GM19395 (cell line): ENCODE measurements around the gene LRRC14B.
"Not testable (repeated sequence)": the region's sequence is repeated elsewhere in the genome, so short reads cannot be mapped to it uniquely, and the experiment has no call there.

Experiments used
- ATAC-seq: cut with Tn5 transposase; IDR thresholded peaks from one replicate; pipeline ENCODE4 v1.9.1; 2021; ENCODE audit warnings: mild to moderate bottlenecking, moderate library complexity; ENCODE audit not compliant: unreplicated experiment

LRRC14B gene

DNA sequence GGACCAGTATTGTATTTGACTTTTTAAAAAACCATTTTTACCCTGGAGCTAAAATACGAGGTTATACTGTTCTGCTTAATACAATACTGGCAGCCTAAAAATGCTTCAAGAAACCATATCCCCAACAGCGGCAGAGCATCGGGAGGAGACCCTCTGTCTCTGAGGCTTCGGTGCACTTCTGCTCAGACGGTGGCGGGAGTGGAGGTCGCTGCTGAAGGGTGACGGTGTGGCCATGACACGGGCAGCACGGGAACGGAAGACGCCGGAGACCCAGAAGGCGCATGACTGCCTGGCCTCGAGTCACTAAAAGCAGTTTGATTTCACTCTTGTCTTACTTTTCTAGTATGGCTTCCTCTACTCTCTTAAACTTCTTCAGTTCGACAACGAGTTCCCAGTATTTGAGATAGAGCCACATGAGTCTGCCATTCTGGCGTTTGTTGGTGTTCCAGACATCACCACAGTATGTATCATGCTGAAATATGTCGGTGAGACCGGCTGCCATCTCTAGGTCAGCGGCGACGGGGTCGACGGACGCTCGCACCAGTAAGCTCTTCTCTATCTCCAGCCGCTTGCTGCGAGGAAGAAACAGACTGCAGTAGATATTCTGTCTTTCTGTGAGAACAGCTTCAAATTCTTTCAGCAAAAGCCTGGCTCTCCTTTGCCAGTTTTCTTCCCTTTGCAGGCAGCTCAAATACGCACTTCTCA, 13.8 kb downstream of the LRRC14B start:
- ATAC-seq, result no peak

DNA sequence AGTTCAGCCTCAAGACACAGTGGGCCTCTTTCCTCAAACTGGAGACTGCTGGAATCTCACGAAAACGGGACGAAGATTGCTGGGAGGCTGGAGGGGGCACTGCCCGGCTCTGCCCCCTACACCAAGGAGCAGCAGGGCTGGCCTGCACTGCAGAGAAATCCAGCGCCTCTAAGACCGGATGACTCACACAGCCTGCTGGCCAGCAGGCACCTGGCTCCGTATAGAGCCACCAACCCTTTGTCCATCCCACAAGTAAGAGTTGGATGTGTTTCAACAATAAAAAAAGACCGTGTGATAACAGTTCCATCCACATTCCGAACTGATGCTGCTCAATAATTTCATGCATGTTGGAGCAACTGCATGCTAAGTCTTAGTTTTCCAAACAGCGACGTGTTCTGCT, 15.1 kb downstream of the LRRC14B start:
- ATAC-seq, result no peak

GRCh38 chr5:206927-207536, 15.7 kb downstream of the LRRC14B start:
- no peak for ATAC-seq

DNA sequence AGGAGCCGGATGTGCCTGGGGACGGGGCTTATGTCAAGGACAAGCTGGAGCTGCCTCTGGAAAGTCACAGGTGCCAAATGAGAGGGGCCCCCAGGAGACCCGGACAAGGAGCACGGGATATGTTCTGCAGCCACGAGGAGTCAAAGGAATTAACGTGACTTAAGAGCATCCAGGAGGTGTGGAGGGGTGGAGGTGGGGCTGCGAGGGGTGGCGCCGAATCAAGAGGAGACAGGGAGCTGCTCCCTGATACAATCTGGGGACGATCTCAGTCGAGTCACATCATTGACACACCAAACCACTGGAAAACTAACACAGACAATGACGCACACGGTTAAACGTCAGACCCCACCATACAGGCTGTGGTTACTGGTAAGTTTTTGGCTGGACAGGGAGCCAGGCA, 16.3 kb downstream of the LRRC14B start:
- no peak for ATAC-seq

DNA sequence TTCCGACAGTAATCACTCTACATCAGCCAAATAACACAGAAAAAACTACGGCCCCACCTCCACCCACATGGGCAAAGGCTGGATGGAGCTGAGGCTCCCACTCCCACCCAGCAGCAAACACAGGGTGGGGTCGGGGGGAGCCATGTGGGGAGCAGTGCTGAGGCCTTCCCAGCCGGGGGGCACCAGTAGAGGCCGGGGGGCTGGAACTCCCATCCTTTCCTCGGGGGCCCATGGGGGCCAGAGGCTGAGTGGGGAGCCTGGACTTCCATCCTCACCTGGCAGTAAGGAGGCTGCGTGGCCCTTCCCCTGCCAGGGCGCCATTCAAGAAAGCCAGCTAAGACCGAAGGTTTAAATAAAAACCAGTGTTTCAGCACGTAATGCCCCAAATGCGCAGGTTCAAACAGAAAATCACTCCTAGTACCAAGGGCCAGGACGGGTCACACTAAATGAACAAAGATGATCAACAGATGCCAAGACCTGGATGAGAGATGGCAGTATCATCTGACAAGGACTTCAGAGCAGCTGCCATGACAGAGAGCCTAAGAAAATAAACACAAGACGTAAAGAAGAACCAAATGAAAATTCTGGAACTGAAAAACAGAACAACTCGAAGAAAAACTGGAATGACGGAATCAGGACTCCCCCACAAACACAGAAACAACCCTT, 17.3 kb downstream of the LRRC14B start:
- no peak for ATAC-seq

DNA sequence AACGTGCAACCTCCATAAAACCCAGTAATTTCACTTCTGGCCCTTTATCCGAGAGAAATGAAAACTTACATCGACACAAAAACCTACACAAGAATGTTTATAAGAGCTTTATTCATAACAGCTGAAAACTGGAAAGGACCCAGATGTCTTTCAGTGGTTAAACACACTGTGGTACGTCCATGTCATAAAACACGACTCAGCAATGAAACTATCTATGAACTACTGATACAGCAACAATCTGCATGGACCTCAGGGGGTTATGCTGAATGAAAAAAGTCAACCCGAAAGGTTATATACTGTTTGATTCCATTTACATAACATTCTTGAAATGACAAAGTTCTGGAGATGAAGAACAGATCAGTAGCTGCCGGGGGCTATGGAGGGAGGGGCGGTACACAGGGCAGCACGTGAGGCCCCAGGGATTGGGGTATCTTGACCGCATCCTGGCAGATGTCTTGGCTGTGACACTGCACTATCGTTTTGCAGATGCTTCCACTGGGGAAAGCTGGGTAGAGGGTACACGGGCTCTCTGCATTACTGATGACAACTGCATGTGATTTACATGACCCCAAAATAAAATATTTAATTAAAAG, 22.6 kb downstream of the LRRC14B start:
- no peak for ATAC-seq

GRCh38 chr5:215256-215655, 24.0 kb downstream of the LRRC14B start:
- ATAC-seq, result not testable (repeated sequence)

- ATAC-seq, result not testable (repeated sequence)
Observed at GRCh38 chr5:216076-216475, 24.8 kb downstream of the LRRC14B start.

GRCh38 chr5:217494-218456, 26.5 kb downstream of the LRRC14B start, which contains the start of the genes CCDC127 and SDHA:
CCDC127 (minus strand) TSS chr5:218153; CDS start chr5:216849, 1,304 bp downstream.
SDHA (plus strand) TSS chr5:218320; CDS start chr5:218356, 36 bp downstream.
- peak; percentile 68 for ATAC-seq

DNA sequence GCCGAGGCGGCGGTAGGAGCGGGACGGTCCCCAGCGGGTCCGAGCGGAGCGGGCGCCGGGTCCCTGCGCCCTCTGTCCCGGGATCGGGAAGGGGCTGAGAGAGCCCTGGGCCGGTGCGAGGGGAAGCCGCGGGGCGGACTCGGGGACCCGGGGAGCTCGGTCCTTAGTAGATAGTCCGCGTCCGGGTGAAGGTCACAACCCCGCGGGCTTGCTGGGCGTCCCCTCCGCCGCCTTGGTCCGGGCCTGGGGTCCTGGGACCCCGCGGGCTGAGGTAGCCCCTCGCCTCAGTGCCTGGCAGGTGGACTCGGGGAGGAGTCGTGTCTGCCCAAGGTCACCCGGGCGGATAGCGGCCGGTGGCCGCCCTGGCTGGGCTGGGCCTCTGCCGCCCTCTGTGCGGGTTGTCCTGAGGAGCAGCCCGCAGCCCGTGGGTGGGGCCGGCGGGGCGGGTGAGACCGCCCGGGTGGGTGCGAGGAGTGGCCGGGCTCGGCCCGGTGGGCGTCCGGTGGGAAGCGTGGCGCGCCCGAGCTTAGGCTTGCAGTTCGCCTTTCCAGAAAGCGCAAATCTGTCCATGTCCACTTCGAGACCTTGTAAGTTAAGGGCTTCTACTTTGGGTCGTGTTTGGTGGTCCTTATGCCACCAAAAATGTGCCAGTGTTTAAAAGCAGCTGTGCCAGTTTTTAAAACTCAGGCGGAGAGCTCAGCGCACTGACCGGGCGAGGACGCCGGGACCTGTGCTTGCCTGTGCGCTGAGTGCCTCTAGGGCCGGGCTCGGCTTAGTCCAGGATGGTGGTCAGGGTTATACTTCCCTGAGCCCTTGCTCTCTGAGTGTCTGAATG, 27.4 kb downstream of the LRRC14B start:
- ATAC-seq, result peak; percentile 40

- ATAC-seq, result no peak
Observed at GRCh38 chr5:219460-219863, 28.2 kb downstream of the LRRC14B start.

DNA sequence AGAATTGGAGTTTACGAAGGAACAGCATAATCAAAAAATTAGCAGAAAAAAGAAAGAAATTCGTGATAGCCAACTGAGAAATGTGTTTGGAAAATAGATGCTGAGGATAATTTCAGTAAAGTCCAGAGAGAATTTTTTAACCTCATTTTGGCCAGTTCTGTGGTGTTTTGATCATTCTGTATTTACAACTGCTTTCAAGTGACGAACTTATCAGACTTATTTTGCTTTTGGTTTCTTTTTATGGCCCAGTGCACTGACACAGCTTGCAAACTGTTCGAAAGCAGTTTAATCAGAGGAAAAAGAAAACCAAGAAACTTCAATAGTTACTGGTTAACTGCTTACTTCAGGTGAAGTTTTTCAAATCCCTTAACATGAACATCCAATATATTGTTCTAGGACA, 28.7 kb downstream of the LRRC14B start:
- peak; percentile 37 for ATAC-seq

- not testable (repeated sequence) for ATAC-seq
Observed at GRCh38 chr5:222951-223715, 31.8 kb downstream of the LRRC14B start.

DNA sequence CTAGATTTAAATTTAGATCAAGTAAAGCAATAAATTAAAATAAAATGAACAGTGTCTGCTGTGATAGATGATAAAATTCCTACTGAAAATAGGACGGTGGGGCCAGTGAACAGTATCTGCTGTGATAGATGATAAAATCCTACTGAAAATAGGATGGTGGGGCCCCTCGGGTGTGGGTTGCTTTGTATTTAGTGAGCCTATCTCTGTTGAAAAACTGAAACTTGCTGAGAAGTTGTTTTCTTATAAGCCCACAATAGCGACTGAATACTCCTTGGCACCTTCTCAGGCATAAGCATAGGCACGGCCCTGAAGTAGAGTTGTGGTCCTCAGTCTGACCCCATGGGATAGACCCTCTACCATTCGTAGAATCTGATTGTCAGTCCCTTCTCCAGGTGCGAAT, 32.5 kb downstream of the LRRC14B start:
- ATAC-seq, result no peak

DNA sequence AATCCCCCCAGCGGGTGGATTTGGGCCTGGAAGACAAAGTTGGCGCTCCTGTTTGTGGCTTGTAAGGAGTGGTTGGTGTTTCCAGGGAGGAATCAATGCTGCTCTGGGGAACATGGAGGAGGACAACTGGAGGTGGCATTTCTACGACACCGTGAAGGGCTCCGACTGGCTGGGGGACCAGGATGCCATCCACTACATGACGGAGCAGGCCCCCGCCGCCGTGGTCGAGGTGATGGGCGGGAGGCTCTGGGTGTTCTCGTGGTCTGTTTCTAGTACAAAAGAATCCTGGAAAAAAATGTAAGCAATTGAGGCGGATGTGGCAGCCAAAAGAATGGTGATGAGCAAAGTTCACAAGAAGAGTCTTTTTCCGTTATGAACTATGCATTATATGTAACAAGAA, 34.0 kb downstream of the LRRC14B start:
- ATAC-seq, result no peak

GRCh38 chr5:227375-227774, 36.1 kb downstream of the LRRC14B start:
- not testable (repeated sequence) for ATAC-seq

DNA sequence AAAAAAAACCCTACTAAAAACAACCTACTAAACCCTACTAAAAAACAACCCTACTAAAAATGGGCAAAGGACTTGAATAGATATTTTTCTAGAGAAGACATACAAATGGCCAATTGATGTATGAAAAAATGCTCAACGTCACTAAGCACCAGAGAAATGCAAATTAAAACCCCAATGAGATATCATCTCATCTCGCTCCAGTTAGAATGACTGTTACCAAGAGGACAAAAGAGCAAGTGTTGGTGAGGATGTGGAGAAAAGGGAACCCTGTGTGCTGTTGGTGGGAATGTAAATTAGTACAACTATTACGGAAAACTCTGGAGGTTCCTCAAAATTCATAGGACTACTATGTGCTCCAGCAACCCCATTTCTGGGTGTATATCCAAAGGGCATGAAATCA, 37.6 kb downstream of the LRRC14B start:
- ATAC-seq, result no peak

DNA sequence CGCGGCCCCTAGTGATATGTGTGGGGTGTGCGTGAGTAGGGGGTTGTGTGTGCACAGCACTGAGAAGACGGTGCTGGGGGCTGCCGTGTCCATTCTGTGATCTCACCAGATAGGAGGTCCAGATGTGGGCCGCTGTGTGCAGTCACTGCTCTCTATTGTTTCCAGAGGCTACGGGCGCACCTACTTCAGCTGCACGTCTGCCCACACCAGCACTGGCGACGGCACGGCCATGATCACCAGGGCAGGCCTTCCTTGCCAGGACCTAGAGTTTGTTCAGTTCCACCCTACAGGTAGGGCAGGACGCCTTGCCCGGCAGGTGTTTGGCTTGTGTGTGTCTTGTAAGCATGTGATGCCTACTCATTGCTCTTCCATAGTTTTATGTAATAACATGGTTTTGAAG, 39.4 kb downstream of the LRRC14B start:
- no peak for ATAC-seq

- ATAC-seq, result no peak
Observed at GRCh38 chr5:231661-232060, 40.4 kb downstream of the LRRC14B start.
